HG03469 (cell line): ENCODE data around the gene ZNF827.
A peak's percentile ranks its signal among the peaks of the same experiment; 100 is the strongest.

ENCODE experiments used
- ATAC-seq: cut with Tn5 transposase; IDR thresholded peaks from one replicate; pipeline ENCODE4 v1.9.1; 2021; ENCODE audit warnings: mild to moderate bottlenecking, moderate library complexity, moderate number of reproducible peaks; ENCODE audit not compliant: unreplicated experiment

Gene ZNF827, protein sequence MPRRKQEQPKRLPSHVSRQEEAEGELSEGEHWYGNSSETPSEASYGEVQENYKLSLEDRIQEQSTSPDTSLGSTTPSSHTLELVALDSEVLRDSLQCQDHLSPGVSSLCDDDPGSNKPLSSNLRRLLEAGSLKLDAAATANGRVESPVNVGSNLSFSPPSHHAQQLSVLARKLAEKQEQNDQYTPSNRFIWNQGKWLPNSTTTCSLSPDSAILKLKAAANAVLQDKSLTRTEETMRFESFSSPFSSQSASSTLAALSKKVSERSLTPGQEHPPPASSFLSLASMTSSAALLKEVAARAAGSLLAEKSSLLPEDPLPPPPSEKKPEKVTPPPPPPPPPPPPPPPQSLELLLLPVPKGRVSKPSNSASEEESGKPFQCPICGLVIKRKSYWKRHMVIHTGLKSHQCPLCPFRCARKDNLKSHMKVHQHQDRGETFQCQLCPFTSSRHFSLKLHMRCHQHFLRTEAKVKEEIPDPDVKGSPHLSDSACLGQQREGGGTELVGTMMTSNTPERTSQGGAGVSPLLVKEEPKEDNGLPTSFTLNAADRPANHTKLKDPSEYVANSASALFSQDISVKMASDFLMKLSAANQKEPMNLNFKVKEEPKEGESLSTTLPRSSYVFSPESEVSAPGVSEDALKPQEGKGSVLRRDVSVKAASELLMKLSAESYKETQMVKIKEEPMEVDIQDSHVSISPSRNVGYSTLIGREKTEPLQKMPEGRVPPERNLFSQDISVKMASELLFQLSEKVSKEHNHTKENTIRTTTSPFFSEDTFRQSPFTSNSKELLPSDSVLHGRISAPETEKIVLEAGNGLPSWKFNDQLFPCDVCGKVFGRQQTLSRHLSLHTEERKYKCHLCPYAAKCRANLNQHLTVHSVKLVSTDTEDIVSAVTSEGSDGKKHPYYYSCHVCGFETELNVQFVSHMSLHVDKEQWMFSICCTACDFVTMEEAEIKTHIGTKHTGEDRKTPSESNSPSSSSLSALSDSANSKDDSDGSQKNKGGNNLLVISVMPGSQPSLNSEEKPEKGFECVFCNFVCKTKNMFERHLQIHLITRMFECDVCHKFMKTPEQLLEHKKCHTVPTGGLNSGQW

DNA sequence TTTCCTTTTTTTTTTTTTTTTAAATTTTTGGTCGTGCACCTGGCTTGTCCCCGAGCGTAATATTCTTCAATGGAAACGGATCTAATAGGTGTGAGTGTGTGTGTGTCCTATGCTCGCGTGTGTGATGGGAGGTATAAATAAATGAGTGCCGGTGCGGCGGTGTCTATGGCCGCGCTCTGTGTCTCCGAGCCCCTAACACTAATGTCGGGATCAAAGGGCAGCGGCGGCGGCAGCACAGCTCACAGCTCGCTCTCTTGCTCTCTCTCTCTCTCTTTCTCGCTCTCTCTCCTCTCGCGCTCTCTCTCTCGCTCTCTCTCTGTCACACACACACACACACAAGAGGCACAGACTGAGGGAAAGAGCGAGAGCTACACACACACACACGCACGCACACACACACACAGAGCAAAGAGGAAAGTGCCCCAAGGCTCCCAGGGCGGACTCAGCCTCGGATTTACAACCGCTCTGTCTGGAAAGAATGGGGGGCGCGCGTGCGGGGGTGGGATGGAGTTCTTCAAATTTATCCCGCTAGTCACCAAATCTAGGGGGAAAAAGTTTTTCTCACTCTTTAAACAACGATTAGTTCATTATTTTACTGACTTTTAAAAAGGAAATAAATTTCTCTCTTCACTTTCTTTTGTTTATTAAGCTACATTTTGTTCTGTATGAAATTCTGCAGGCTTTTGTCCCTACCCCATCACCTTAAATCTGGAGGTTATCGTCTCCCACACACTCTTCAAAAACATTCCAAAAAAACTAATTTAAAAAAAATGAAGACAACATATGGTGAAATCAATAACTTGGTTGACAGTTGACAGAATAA is at the start of gene ZNF827:
TSS of gene ZNF827 (minus strand) at position 206 of the 823 bp plus-strand sequence. CDS start 416 bp downstream, outside the sequence.
- peak; percentile 22 for ATAC-seq

DNA sequence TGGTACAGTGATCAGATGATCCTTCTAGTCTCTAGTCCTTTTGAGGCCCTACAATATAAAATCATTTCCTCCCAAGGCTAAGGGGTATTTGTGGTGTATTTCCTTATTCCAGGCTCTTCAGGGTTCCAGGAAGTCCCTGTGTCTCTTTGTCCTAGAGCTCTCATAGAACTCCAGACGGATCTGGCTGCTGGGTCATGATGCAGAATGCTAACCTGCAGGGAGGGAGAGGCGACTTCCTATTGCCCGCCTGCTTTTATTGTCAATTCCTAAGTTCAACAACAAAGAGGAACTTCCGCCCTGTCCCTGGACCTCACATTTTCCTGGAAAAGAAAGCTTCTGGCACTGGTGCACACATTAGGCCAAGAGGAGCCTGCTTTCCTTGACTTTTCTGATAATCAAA is 45.9 kb upstream of the ZNF827 start:
- no peak for ATAC-seq

DNA sequence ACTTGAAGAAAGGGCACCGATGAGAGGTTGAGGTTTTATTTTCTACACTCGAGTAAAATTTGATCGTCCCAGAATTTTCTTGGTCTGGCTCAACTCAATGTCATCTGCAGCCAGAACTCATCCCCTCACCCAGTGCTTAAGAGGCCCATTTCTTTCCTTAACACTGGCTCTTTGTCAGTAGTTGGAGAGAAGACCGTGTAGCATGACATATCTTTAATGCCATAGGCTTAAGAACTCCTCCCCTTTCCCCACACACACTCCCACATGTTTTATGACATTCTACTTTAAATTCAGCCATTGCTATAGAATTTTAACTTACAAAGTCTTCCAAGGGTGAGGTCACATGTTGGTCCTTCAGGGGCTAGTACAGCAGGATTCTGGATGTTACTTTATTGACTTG is 44.2 kb upstream of the ZNF827 start:
- ATAC-seq, result no peak

DNA sequence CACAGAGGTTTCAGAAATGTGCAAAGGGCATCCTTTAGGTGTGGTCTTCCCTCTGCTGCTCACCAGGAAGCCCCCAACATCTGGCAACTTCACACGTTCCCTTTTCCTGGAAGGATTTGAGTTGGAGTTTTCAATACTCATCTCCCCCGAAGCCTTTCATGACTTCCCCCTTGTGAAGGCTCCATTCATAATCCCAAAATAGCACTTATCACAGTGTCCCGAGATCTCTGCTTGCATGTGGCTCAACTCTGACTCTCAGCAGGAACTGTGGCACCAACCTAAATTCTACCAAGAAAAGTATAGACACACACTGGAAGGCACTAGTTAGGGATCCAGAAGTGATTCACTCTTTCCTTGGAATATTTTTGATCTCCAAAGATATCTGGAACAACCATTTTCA is 40.5 kb upstream of the ZNF827 start:
- no peak for ATAC-seq

DNA sequence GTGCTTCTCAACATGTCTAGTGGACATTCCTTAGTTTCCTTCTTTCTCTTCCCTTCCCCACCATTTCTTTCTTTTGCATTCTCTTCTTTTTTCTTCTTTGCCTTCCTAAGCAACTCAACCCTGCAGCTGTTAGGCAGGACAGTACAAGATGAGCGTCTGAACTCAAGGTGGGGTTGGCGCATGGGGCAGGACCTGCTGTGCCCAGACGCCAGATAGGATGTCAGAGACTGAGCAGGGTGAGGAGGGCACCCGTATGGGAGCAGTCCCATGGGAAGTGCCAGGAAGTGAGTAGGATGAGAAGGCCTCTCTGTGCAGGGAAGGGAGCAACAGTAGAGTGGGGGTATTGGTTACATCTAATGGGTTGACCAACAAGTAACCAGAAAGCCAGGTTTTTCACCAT is 38.1 kb upstream of the ZNF827 start:
- no peak for ATAC-seq

DNA sequence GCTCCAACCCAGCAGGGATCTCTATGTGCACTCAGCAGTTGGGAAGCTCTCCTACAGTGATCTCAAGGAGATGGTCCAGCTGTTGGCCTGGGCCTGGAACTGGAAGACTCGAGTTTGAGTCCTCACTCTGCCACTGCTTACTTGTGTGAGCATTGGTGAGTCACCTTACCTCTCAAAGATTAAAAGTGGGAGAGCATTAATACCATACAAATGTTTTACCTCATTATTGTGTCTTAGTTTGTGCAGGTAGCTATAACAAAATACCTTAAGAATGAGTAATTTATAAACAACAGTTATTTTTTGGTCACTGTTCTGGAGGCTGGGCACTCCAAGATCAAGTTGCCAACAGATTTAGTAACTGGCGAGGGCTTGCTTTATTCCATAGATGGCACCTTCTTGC is 21.4 kb upstream of the ZNF827 start:
- ATAC-seq, result no peak

DNA sequence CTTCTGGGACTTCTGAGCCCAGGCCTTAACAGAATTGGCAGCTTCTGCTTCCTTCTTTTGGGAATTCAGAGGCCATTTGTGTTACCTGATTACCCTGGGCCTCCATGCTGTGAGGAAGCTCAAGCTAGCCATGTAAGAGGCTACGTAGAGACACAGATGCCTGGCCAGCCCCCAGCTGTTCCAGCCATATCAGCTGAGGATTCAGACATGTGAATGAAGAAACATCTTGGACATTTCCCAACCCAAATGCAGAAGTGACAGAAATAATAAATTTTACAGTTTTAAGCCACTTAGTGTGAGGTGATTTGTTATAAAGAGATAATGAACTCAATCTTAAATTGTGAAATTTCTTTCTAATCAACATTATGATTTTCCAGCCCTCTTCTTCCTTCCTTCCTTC is 18.7 kb upstream of the ZNF827 start:
- ATAC-seq, result no peak

DNA sequence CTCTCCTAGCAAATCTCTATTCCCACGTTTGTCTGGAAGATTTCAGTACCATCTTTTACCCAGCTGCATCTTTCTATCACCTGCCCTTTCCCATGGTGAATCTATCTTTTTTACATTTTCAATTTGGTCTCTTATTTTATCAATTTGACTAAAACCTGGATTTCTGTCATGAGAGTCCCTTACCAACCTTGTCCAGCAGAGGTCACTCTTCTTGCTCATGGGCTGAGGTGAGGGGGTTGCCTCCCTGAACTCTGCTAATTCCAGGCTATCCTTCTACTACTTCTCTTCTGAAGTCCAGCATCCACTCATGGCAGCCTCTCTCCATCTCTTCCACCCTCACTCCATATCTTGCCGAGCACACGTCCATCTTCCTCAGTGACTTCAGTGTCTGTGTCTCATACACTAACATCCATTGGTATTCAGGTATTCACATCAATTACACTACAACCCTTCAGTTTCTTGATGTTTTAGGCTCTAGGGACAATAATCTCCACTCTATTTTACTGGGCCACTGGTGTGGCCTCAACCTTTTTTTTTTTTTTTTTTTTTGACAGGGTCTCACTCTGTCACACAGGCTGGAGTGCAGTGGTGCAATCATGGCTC is 17.8 kb upstream of the ZNF827 start:
- ATAC-seq, result no peak

DNA sequence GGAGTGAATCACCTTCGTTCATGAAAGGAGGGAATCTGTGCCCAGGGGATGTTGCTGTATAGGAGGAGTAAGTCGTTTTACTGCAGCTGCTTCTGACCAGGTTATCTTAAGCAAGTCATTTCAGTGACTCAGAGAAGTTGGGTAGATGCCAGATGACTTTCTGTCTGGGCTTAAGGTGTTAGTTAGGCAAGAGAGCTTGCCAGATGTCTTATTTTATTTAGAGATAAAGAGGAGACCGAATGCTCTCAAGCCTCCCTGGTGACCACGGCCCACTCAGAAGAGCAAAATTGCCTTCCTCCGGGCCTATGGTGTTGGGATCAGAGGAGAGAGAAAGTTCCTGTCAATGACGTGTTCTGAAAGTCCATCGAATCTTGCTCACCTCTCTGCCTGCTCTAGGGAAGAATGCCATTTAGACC is 16.3 kb upstream of the ZNF827 start:
- no peak for ATAC-seq

DNA sequence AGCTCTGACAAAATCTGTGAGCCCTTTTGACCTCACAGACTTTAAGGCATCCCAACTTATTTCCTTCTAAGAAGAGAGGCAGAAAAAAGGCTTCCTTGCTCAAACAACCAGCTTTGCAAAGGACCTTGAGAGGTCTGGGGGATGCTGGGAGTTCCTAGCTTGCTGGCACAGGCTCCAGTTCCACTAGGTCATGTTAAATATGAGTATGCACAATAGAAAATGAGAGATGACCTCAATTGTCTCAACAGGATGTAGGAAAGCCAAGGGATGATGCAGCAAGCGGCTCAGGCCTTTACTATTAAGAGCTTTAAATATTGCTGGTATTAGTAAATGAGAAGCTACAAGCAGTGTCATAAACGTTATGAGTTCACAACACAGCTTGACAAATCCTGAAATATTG is 13.3 kb upstream of the ZNF827 start:
- ATAC-seq, result no peak

DNA sequence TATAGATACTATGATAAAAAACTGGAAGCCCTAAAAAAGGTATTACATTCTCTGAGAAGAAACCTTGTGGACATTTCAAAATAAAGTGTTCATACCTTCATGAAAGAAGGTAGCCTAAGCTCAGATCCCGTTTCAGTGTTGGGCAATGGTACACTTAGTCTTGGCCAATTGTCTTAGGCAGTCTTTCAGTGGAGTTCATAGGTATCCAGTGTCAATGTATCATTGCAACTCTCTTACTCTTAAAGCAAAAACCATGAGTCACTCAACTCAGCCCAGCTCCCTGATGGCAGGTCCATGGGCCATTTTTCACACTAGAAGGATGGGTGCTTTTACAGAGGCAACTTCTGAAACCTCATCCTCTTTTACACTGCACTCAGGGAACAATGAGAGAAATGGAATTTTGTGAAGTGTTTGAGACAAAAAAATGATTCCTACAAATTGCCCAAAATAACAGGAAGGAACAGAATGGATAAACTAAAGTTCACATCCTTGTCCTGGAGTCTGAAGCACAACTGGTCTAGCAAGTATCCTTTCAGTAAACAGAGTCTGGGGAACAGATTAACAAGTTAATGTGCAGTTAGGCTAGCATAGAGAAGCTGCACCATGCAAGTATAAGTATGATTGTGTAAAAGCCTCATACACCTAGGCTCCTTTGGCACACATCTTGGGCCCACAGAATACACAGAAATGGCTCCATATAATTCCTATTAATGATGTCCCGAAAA is 7.0 kb upstream of the ZNF827 start:
- no peak for ATAC-seq

DNA sequence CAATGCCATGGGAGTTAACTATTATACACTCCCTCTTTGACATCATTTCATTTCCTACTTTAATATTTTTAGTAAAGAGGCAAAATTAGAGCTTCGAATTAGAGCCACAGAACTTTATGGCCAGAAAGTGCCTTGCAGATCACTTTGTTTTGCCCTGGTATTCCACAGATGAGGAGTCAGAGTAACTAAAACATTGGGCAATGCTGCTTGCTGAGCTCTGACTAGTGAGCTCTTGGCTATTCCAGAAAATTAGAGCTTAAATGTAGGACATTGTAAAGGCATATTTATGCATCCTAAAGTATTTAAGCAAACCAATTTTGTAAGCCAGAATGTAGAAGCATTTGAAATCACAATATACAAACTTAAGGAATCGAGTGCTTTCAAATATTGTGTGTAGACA is 6.3 kb upstream of the ZNF827 start:
- no peak for ATAC-seq

DNA sequence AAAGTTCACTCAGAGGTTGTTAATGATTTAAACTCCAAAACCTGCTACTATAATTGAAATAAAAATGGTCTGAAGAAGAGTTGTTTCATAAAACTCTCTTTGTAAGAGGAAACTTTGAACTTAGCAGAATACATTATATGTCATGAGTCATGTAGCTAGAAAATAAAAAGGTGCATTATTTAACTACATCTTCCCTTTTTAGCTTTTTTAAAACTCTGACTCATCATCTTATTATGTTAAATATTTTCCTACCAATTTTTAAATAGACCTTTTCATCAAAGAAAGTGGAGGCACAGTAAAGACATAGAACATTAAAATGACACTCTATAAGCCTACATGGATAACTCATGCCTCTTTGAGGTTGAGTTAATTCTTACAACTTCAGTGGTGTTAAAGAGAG is 1.2 kb upstream of the ZNF827 start:
- ATAC-seq, result no peak

DNA sequence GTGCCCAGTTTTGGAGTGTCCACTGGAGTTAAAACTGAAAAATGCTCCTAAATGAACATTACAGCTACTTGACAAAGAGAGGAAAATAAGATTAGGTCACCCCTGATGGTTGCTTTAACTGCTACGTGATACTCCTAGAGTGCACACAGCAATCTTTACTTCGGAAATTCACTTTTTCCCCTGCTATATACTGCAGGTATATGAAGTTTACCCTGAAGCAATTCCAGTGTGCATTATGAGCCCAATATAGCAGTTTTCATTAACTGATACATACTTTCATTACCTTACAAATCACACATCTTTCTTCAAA is 773 bp upstream of the ZNF827 start:
- no peak for ATAC-seq

DNA sequence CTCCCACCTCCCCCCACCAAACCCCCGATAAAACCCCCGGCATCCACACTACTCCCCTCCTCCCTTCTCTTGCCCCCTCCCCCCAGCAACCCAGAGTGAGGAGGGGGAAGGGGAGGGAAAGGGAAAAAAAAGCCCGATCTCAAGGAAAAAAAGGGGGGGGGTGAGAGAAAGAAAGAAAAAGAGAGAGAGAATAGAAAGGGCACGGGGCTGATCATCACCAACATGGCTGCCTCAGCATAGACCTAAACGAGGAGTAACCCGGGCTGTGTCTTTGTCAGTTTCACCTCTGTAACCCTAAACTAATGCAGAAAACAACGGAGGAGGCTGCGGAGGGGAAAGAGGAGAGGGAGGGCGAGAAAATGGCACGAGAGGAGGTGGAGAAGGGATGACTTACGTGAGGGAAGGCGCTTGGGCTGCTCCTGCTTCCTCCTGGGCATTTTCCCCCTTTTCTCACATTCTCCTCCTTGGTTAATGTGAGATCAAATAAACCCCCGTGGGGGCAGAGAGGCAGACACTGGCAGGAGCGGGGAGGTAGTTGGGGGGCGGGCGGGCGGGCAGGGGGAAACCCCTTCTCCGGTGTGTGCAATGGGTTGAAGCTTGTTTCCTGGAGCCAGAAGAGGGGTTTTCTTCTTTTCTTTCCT is 532 bp downstream of the ZNF827 start:
- ATAC-seq, result no peak

DNA sequence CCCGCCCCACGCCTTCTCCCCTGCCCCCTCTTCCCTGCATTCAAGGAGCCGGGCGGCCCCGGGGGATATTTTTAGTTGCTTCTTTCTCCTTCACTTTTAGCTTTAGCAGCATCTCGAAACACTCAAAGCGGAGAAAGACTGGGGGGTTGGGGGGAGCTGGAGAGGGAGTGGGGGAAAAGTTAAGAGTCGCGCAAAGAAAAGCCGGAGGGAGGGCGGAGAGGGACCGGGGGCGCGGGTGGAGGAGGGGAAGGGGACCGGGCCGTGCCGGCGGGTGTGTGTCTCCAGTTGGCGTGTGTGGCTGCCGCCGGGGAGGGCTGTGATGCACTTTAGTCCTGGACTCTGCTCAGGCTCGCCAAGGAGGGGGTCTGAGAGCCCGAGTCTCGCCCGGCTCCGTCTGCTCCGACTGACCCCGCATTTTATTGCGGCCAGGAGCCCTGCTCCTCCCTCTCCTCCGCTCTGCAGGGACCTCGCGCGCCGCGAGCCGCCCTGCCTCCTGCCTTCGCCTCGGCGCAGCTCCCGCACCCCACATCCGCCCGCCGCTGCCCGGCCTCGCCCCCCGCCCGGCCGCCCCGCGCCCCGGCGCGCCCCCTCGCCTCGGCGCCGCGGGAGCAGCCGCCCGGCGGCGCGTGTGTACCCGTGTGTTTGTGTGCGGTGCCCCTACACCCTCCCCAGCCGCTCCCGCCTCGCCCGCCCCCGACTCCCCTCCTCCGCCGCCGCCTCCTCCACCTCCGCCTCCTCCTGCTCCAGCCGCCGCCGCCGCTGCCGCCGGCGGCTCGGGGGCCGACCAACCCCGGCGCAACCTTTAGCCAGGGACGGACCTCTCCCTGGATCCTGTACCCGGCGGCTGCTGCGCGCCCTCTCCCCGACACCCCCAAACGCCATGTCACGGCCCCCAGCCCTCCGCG is 1.4 kb downstream of the ZNF827 start:
- ATAC-seq, result no peak

DNA sequence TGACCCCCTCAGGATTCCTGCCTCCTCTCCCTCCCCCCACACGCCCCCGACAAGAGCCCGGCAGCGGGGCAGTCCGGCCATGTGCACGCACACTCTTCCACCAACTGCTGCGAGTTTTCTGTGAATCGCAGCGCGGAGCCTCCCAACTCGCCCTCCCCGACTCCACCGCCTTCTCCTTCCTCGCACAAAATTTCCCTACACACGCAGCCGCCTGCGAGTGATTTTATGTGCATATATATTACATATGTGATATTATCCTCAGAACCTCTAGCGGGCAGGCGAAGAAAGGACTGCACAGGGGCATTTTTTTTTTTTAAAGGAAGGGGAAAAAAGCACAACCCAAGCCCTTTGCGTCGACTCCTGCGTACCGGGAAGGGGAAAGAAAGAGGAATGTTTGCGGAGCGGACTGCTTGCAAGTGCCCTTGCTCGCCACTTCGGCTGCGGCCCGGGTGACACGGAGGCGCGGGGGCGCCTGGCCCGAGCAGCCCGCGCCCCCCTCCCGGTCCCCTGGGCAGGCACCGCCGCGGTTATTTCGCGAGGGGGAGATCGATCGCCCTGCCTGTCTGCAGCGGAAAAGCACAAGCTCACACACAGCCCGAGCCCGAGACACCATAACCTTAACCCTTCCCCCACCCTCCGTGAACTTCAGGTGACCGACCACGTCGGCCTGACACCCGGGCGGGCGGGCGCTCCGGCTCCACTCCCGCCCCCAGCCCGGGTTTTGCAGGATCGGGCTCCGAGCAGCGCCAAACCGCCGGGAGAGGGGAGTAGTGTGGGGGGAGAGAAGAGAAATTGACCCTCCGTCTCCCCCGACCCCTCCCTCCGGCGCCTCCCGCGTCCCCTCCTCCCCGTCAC is 2.3 kb downstream of the ZNF827 start:
- peak; percentile 26 for ATAC-seq
